Astrocyte of the spinal cord (primary cell): ENCODE results near the gene SLX4IP.

Experiments
- DNase-seq: peaks from one replicate; pipeline ENCODE4 v3.0.0; 2011; ENCODE audit warnings: low read depth, low spot score
- H3K4me3 ChIP-seq: 2 replicates; pipeline ENCODE4 v1.5.1; 2011; ENCODE audit warnings: low read depth, mild to moderate bottlenecking, low read length, moderate library complexity
- CTCF ChIP-seq: IDR thresholded peaks from 2 replicates; pipeline ENCODE4 v1.5.1; 2012; ENCODE audit warnings: low read depth, mild to moderate bottlenecking, low read length, inconsistent platforms
- in situ Hi-C: cut with HindIII; loops from 2 replicates; pipeline ENCODE4 v1.10.0; 2017; ENCODE audit warnings: low sequenced_read_pairs

SLX4IP gene

GRCh38 chr20:10665027-10665561 is 230.0 kb downstream of the SLX4IP start:
- in situ Hi-C loops: no loop called here
- TF ChIP-seq CTCF: no peak
- no peak for DNase-seq
- H3K4me3 ChIP-seq: no peak overlapping the region

DNA sequence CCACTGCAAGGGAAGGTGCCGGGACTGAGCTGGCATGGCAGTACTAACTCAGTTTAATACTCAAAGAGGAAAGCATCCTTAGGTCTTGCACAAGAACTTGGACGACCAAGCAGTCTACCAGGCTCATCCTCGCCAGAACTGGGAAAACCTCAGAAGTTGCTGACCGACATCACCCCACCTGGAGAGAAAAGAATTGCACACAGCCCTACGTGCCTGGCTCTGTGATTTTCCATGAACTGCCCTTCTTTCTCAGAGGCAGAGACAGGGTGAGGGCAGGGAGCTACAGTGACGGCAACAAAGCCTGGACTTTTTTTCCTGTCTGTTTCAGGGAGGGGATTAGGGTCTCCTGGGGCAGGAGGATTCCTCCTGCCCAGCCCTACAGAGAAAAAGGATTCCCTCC is 230.7 kb downstream of the SLX4IP start:
- TF ChIP-seq CTCF: no peak
- in situ Hi-C loops: no loop called here
- no peak for DNase-seq
- no peak overlapping the region for H3K4me3 ChIP-seq

DNA sequence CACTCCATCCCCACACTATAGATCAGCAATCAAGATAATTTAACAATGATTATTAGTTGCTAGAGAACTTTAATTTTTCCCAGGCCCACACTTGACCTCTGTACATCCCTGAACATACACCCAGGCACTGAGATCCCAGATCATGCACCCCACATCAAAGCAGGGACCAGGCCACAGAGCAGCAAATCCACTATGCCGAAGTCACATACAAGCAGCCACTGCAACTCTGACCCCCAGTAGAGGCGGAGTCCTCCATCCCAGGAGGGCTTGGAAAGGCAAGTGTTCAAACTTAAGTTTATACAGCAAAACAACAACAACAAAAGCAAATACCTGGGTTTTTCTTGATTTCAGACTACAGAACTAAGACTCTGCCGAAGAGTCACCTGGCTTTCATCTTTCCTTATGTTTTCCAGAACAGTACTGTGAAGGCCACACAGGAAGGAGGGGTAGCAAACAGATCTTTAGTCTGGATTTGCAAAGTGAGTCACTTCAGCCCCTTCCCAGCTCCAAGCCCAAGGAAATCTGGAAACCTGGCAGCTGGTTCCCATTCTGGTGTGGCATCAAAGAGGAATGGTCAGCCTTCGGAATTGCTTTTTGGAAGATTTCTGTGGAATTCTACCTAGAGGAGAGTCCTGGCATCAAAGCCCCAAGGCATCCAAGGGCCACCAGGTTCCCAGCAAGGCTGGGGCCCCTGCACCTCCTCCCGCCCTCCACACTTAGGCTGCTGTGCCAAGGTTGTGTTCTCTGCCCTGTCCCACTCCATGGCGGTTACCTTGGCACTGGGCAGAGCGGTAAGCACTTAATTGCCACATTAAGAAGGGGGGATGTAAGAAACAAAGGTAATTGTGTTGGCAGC is 231.3 kb downstream of the SLX4IP start:
- H3K4me3 ChIP-seq: no peak overlapping the region
- no peak for TF ChIP-seq CTCF
- DNase-seq: no peak
- in situ Hi-C loops: no loop called here

DNA sequence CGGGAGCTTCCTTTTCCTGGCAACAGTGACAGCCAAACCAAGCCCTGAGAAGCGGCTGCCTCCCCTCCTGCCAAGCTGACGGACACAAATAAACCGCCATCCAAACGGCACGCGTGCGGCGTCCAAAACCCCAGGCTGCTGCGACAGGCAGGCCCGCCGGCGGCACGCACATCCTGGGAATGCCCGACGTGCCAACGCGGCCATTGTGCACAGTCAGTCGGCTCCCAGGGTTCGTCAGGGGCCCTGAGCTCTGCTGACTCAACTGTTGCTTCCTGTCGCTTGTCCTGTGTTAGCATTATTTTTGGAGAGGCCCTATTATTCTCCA is 231.9 kb downstream of the SLX4IP start:
- in situ Hi-C loops: no loop called here
- no peak overlapping the region for H3K4me3 ChIP-seq

DNA sequence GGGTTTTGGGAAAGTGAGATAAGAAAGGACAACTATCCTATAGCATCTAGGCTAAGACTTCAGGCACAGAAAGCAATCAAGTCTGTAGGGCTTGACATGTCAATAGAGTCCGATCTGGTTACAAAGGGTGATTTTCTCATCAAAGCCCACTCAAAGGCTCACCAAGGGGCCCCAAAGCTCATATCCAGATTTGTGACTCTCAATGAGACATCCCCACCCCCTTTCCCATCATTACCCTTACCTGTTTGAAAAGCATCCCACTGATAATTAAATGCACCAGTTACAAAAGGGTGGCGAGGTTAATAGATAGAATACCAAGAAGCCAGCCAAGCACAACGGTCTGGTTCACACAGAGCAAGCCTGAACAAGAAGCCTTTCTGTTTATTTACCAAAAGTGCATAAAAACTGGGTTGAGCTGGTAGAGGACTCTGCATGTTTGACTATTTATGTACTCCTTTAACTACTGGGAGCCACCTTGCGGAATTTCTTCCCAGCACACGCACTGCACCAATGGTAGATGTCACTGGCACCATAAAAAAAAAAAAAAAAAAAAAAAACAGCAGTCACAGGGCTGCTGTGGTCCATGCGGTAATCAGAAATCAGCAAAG is 232.6 kb downstream of the SLX4IP start:
- no peak for TF ChIP-seq CTCF
- H3K4me3 ChIP-seq: no peak overlapping the region
- no peak for DNase-seq
- in situ Hi-C loops: no loop called here

More for the DNA sequence above, 231.9 kb downstream of the SLX4IP start:
- no peak for DNase-seq
- TF ChIP-seq CTCF: no peak

DNA sequence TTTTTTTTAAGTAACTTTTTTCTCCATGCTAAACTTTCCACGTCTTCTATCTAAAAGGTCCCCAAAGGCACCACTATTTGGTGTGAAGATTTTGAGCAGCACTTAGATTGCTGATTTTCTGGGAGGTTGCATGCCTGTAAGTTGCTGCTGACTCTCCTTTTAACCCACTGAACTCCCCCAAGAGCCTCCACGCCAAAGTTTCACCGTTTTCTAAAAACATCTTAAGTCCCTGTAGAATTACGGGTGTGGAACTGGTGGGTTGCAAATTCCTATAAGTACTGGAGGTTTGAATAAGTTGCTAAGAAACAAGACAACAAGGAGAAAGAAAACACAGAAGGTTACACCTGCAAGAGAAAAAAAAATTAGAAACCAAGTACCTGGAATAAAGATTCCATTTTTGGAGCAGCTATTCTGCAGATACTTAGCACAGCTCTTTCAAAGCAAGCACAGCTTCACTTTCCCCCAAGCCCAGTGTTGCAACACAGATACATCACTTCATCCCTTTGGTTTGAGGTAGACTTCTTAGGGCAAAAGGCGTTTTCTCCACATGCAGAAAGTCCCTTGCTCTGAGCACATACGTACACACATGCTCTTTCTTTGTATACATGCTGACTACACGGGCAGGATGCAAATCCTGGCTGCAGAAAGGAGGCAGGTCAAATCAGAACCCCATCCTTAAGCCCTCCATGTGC is 233.7 kb downstream of the SLX4IP start:
- DNase-seq: no peak
- no peak overlapping the region for H3K4me3 ChIP-seq
- in situ Hi-C loops: no loop called here
- no peak for TF ChIP-seq CTCF
